Brain microvascular endothelial cell (primary cell): ENCODE measurements around the gene VDAC2.

ENCODE experiments used
- DNase-seq: peaks from one replicate; pipeline ENCODE4 v3.0.0-alpha.2; 2020
- H3K27ac ChIP-seq: fragments of 250-450 bp; sonication (Bioruptor Pico); 2 replicates; pipeline ENCODE4 v1.5.1; 2020; ENCODE audit warnings: mild to moderate bottlenecking, moderate library complexity
- H3K27me3 ChIP-seq: fragments of 250-450 bp; sonication (Bioruptor Pico); replicated peaks from 2 replicates; pipeline ENCODE4 v1.5.1; 2020; ENCODE audit warnings: mild to moderate bottlenecking
- H3K36me3 ChIP-seq: fragments of 250-450 bp; sonication (Bioruptor Pico); replicated peaks from 2 replicates; pipeline ENCODE4 v1.5.1; 2020; ENCODE audit warnings: mild to moderate bottlenecking
- H3K4me3 ChIP-seq: 2 replicates; pipeline ENCODE4 v1.5.1; 2011; ENCODE audit warnings: low read depth, mild to moderate bottlenecking, control low read depth, low read length, moderate library complexity
- in situ Hi-C: cut with HindIII; loops from 2 replicates; pipeline ENCODE4 v1.10.0; 2017; ENCODE audit warnings: low sequenced_read_pairs, low pct_ligation_motif_present
- TF ChIP-seq, protein P1 (sequence below): IDR thresholded peaks from 2 replicates; pipeline ENCODE4 v1.5.1; 2011; ENCODE audit warnings: low read depth, mild to moderate bottlenecking, moderate library complexity, low read length, control low read depth, inconsistent platforms; ENCODE audit errors: missing control alignments

Gene VDAC2

DNA sequence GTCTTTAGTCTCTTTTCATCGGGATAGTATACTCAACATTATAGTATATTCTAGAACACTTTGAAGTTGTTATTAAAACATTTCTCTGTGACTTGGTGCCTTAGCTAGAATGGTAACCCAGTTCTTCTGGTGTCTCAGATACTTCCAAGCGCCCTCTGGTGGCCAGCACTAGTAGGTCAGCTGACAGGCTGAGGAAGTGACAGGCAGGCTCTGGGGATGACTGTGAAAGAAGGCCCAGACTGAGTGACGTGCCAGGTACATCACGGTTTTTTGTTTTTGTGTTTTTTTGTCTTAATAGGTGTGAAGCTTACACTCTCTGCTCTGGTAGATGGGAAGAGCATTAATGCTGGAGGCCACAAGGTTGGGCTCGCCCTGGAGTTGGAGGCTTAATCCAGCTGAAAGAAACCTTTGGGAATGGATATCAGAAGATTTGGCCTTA lies 20.0 kb downstream of the VDAC2 start:
- Histone ChIP-seq H3K4me3 (no peak overlapping the region), H3K27ac (no peak overlapping the region), H3K27me3 (no peaks in the 10 kb centered on the region), H3K36me3 (peaks cover 45% of the 10 kb centered on the region)
- in situ Hi-C loops = no loop called here
- TF ChIP-seq, protein P1, sequence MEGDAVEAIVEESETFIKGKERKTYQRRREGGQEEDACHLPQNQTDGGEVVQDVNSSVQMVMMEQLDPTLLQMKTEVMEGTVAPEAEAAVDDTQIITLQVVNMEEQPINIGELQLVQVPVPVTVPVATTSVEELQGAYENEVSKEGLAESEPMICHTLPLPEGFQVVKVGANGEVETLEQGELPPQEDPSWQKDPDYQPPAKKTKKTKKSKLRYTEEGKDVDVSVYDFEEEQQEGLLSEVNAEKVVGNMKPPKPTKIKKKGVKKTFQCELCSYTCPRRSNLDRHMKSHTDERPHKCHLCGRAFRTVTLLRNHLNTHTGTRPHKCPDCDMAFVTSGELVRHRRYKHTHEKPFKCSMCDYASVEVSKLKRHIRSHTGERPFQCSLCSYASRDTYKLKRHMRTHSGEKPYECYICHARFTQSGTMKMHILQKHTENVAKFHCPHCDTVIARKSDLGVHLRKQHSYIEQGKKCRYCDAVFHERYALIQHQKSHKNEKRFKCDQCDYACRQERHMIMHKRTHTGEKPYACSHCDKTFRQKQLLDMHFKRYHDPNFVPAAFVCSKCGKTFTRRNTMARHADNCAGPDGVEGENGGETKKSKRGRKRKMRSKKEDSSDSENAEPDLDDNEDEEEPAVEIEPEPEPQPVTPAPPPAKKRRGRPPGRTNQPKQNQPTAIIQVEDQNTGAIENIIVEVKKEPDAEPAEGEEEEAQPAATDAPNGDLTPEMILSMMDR = peak; percentile 95
- peak; percentile 92 for DNase-seq

DNA sequence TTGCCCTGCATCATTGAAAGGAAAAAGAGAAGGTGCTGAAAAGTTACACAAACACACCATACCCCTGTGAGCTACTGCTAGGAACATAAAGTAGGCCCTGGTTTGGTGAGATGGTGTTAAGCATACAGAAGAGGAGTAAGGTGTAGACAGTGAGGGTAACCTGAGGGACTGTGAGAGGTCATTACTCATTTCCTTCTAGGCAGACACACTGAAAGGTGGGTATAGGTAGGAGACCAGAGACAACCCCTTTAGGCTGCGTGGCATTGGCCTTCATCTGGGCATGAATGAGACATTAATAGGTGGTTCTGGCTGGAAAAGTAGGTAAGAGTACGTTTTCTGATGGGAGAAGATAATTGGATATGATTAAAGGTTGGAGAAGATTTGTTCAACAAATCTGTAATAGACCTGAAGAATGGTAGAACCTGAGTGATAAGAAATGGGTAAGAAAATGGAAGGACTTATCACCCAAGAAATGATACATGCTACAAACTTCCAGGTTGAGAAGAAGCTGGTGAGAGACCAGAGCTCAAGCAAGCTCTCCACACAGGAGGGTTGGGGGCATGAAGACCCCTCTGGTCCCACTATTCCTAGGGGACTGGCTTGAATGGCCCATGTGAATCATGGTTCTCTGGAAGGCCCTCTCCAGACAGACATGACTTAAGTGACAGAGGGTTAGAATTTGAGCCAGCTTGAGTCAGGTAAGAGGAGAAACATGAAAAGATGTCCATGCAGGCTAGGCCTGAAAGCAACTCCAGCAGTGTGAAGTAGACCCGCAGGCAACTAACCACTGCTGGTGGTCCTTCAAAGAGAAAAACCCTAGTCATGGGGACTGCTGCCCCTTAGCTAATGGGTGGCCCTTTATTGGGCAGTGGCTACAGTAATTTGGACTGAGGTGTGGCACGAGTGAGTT lies 21.3 kb downstream of the VDAC2 start:
- Histone ChIP-seq H3K4me3 (no peak overlapping the region), H3K27me3 (no peaks in the 10 kb centered on the region), H3K27ac (no peak overlapping the region), H3K36me3 (peaks cover 35% of the 10 kb centered on the region)
- no peak for DNase-seq
- TF ChIP-seq, protein P1 = no peak
- in situ Hi-C loops = no loop called here

DNA sequence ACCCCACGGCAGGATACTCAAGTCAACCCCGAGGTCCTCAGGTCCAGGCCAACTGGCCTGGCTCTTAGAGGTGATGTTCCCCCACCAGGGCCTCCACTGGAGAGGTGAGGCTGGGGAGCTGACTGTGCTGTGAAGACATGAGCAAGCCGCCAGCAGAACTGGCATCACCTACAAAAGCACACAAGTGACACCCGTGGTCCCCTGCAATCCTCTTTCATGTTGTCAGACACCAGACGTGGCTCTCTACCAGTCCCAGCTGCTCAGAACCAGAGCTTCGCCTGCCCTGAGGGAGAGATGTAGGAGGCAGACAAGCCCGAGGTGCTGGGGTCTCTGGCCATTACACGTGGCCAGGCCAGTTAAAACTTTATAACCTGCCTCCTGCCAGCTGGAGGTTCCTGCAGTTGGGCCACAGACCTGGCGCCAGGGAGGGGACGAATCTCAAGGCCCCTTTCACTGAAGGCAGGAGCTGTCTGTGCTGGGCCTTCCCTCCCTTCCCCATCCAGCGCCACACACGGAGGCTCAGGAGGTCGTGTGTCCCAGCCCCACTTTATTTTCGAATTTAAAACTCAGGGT lies 22.9 kb downstream of the VDAC2 start:
- peaks cover 28% of the 10 kb centered on the region for H3K36me3 ChIP-seq
- no peaks in the 10 kb centered on the region for H3K27me3 ChIP-seq
- H3K4me3 ChIP-seq = no peak overlapping the region
- TF ChIP-seq, protein P1 = no peak
- in situ Hi-C loops = no loop called here
- H3K27ac ChIP-seq = no peak overlapping the region
- no peak for DNase-seq

DNA sequence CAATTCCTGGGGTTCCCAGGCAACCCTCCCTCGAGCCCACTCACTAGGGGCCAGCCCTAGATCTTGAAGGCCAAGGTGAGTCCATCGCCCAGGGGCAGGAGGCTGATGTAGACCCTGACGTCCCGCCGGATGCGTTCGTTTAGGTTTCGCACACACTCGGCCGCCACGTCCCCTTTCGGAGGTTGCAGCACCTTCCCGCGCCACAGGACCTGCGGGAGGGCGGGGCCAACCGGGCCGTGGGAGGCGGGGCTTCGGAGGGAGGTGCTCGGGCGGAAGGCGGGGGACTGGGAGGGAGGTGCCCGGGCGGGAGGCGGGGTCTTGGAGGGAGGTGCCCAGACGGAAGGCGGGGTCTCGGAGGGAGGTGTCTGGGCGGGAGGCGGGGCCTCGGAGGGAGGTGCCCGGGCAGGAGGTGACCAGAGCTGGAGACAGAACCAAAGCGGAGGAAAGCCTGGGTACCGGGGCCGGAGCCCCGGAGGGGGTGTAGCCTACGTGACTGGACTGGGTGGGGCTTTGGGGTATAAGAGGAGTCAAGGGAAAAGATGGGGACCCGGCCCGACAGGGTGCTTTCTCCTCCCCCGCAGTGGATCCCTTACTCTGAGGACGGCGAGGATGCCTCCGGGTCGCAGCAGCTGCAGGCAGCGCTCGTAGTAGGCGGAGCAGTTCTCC lies 23.6 kb downstream of the VDAC2 start:
- Histone ChIP-seq H3K27ac (peak overlapping the region; percentile 5), H3K27me3 (no peaks in the 10 kb centered on the region), H3K4me3 (peak overlapping the region; percentile 68), H3K36me3 (peaks cover 24% of the 10 kb centered on the region)
- TF ChIP-seq, protein P1 = no peak
- in situ Hi-C loops = no loop called here
- DNase-seq = peak; percentile 87

DNA sequence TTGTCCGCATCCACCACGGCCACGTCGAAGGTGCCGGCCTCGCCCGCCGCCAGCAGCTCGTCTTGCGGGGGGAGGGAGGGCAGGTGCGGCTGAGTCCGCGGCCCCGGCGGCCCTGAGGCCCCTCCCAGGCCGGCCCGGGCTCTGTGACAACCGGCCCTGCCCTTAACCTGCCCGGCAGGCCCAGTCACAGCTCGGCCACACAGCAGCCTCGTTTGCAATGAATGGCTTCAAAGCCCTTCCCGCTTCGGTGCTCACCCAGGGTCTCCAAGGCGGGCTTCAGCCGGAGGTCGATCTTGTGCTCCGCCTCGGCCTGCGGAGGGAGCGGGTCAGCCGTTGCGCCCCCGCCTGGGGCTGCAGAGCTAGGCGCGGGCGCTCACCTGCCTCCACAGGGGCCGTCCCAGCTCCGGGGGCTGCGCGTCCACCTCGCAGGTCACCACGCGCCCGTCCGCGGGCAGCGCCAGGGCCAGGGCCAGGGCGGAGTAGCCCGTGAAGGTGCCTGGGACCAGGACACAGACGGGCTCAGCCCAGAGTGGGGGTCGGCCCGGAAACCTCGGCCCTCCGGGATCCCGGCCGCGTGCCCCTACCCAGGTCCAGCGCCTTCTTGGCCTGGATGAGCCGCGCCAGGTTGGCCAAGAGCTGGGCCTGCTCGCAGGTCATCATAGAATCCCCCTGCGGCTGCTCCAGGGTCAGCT lies 24.2 kb downstream of the VDAC2 start:
- peak overlapping the region; percentile 5 for H3K27ac ChIP-seq
- H3K4me3 ChIP-seq = peak overlapping the region; percentile 68
- no peaks in the 10 kb centered on the region for H3K27me3 ChIP-seq
- in situ Hi-C loops = no loop called here
- TF ChIP-seq, protein P1 = no peak
- no peak for DNase-seq
- H3K36me3 ChIP-seq = peaks cover 24% of the 10 kb centered on the region
